CD4-positive, alpha-beta T cell treated with Interleukin-12 subunit alpha and Interleukin-12 subunit beta, for 1 hour (primary cell): ENCODE results near the gene NDEL1.

ENCODE experiments used
- DNase-seq: peaks from one replicate; pipeline ENCODE4 v3.0.0-alpha.2; 2020

Gene NDEL1

GRCh38 chr17:8459107-8459506, 23.4 kb downstream of the NDEL1 start:
- no peak for DNase-seq

- DNase-seq, result no peak
Measured at GRCh38 chr17:8459831-8460230, 24.1 kb downstream of the NDEL1 start.

DNA sequence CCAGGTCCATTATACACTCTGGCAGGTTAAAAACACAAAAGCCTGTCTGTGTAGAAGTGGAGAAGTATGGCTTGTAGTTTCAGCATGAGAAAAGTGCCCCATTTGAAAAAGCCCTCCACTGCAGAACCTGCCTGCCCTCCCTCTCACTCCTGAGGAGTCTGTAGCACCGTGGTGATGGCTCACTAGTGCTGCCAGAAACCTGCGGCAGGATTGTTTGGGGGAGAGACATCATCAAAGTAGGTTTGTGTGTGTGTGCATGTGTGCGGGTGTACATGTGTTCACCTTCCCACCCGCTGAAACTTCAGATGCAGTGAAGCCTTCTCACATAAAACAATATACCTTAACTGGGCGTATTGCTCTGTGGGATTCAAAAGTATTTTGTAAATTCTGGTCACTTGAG, 26.9 kb downstream of the NDEL1 start:
- no peak for DNase-seq

- no peak for DNase-seq
Measured at GRCh38 chr17:8463099-8463498, 27.4 kb downstream of the NDEL1 start.

DNA sequence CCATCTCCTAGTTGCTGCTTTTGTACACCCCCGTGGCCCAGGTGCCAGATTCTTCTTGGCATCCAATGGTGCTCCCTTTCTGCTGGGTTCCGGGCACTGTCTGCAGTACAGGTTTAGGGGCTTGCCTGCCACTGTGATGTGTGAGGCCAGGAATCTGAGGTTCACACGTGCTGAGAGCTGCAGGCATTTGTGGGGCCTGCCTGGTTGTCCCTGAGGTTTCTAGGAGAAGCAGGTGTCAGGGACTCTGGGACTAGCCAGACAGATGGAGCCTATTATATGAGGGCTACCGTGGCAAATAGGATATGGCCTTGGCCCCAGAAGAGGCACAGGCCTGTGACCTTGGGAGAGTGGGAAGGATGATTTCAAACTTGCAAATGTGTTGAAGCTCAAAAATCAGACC, 29.3 kb downstream of the NDEL1 start:
- no peak for DNase-seq

- no peak for DNase-seq
Measured at GRCh38 chr17:8465356-8465755, 29.7 kb downstream of the NDEL1 start.

DNA sequence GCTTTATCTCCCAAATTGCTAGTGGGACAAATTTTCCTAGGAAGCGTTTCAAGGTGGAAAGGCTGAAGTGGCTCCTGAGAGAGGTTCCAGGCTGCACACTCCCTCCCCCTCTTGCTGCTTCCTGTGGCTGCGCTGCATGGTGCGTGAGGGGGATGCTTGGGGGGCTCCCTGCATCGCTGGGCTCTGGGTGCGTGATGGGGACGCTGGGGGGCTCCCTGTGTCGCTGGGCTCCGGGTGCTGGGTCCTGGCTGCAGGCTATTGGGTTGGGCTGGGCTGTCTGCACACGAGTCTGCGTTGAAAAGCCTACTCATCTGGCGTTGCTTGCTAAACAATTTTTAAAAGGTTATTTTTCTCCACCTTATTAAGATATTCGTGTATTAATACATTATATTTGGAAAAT, 30.1 kb downstream of the NDEL1 start:
- DNase-seq, result no peak

DNA sequence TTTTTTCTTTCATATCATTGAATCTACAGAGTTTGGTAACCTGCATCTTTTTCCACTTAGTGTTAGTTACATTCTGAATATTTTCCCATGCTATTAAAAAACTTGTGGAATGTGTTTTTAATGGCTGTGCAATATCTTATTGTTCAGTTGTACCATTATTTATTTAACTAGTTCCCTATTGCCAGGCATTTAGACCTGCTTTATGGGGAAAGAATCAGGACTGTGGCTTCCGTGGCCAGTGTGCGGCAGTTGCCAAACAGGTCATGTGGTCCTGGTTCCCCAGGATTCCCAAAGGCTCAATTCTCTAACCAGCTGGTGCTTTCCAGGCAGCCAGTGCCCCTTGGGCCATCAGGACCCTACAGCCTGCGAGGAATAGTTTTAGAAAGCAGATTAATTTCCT, 30.8 kb downstream of the NDEL1 start:
- no peak for DNase-seq

DNA sequence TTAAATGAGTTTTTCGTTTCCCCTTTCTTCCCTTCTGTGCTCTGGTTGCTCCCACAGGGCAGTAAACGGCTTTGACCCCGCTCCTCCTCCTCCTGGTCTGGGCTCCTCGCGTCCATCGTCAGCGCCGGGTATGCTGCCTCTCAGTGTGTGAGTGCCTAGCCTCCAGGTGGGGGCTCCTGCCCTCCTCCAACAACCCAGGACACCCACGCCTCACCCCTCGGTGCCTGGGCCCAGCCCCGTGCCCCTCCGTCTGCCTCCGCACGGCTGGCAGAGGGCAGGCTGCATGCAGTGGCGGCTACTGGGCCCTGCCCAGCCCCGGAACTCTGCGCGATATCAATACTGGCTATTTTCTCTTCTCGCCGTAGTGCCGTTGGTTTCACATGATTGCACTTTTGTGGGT, 31.2 kb downstream of the NDEL1 start:
- no peak for DNase-seq

DNA sequence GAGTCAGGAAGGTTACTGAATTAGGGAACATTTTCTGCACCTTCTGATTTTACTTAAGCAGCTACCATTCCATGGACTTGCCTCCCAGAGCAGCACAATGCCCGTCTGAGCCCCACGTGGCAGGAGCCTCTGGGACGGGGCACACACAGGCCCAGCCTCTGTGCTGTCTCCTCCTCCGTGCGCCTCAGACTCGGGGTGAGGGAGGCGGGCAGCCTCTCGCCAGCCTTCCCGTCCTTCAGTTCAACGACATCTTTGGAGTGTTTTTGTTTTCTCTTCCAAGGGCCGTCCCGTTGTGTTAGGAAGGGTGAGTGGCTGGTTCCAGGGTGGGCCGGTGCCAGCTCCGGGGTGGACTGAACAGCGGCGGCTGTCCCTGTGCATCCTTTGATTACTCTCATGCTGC, 31.8 kb downstream of the NDEL1 start:
- no peak for DNase-seq

DNA sequence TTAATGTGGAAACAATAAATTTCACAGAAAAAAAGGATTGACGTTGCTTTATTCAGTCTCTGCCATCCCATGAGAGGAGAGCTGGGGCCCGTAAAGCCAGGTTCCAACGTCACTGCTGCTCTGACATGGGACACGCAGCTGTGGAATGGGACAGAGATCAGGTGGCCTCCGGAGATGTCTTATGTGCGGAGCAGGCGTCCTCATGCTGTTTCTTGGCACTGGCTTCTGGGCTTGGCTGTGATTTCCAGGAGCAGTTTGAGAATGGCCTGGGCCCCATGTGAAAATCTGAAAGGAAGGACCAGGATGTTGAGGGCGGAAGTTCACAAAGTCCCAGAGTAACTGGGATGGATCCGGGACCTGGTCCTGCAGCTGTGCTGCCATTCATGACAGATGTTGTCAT, 32.4 kb downstream of the NDEL1 start:
- no peak for DNase-seq

DNA sequence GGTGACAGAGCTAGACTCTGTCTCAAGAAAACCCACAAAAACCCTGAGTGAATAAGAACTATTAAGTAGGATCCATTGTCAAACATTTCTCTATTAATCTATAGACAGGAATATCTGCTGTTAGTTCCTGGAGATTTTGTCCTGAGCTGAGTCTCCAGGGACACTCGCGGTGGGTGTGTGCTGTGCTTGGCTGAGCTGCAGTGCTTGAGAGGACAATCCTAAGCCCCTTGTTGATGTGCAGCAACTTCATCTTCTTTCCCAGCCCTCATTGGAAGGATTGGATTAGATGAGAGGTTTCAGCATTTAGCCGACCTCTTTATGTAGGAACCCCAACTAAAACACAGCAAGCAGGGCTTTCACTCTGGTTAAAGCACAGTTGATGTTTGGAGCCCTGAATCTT, 33.3 kb downstream of the NDEL1 start:
- DNase-seq, result no peak

GRCh38 chr17:8469964-8470363, 34.3 kb downstream of the NDEL1 start:
- DNase-seq, result no peak

- no peak for DNase-seq
Measured at GRCh38 chr17:8470447-8471047, 34.9 kb downstream of the NDEL1 start.

- DNase-seq, result no peak
Measured at GRCh38 chr17:8472663-8473062, 37.0 kb downstream of the NDEL1 start.

- no peak for DNase-seq
Measured at GRCh38 chr17:8473451-8474192, 37.9 kb downstream of the NDEL1 start.

DNA sequence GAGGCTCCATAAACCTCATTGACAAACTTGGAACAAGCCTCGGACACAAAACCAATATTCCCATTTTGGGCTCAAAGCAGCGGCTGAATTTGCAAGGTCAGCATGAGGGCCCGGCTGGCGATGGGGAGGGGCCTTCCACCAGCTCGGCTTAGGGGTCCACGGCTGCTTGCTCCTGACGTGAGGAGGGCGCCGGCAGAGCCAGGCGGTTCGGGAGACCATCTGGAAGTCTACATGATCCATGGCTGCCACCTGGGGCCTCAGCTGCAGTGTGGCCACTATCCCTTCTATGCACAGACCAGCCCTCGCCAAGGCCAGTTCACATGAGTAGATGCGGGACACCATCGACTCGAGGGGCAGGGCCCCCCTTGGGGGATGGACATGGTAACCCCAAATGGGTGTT, 39.1 kb downstream of the NDEL1 start:
- DNase-seq, result no peak

GRCh38 chr17:8475227-8475626, 39.5 kb downstream of the NDEL1 start:
- DNase-seq, result no peak

DNA sequence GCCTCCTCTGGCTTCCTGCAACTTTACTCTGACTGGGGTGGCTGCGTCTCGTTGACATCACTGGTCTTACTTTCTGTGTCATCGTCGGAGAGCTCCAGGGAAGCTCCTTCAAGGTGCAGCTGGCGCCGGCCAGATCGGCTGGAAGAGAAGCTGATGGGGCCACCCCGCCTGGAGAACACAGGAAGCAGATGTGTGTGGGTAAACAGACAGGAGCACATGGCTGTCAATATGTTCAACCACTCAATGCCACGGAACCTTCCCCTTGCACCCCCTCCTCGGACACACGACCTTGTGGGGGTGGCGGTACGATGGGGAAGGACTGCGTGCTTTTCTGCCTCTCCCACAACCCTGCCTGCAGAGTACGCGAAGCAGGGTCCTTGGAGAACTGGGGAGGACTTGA, 40.1 kb downstream of the NDEL1 start:
- DNase-seq, result no peak

GRCh38 chr17:8476741-8477140, 41.1 kb downstream of the NDEL1 start:
- DNase-seq, result no peak

- DNase-seq, result no peak
Measured at GRCh38 chr17:8477171-8477570, 41.5 kb downstream of the NDEL1 start.

GRCh38 chr17:8477715-8478441, 42.2 kb downstream of the NDEL1 start:
- no peak for DNase-seq

DNA sequence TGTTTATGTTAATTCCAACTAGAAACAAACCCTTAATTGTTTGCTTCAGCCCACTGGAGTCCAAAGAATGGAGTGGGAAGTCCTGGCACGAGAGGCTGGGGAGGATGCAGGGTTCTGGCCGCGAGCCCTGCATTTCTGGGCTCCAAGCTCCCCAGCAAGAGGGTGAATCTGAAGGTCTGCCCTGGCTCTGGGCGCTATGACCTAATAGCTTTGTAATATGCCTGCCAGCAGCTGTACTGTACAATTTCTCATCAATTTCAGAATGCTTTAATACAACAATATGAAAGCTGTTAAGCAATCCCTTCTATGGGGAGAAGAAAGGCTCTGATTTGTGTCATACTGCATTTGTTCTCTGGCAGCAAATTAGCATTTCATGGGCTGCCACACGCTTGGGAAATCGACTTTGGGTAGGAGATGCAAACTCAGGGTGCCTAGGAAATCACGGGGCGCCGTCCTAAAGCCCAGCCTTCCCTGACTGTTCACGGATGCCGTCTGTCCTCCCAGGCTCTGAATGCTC, 43.8 kb downstream of the NDEL1 start:
- no peak for DNase-seq
